ENCODE data around the gene UBA1.
"Not testable (repeated sequence)": the region's sequence is repeated elsewhere in the genome, so short reads cannot be mapped to it uniquely, and the experiment has no call there.

- not testable (repeated sequence) for TF ChIP-seq CTCF (IDR thresholded peaks at IDR 0.05); POLR2A (IDR thresholded peaks at IDR 0.05; ENCODE audit: low read depth); EP300 (IDR thresholded peaks at IDR 0.05); POLR2AphosphoS5 (IDR thresholded peaks at IDR 0.05)
These were observed 64.0 kb downstream of the UBA1 start for GRCh38 chrX:47257620-47258019.

Measured in esophagus muscularis mucosa (tissue), 4 donors.